Chondrocyte (in vitro differentiated cells): Measurements from ENCODE around the gene CTAG1B. TPM values are rescaled to one million over a fixed set of nuclear protein-coding genes. Genes with fewer than 3 reads are reported as not detected.
"Not testable (repeated sequence)": the region's sequence is repeated elsewhere in the genome, so short reads cannot be mapped to it uniquely, and the experiment has no call there.

Experiments
- DNase-seq: peaks from one replicate; pipeline ENCODE4 v3.0.0; 2021; ENCODE audit warnings: mixed read lengths, low spot score
- H3K27ac Mint-ChIP-seq: one replicate; pipeline ENCODE4 v1.8.0; 2021; ENCODE audit warnings: mild to moderate bottlenecking, moderate library complexity, mixed read lengths; ENCODE audit not compliant: unreplicated experiment
- H3K27me3 Mint-ChIP-seq: 2 replicates; pipeline ENCODE4 v1.8.0; 2021; ENCODE audit warnings: low read depth, mixed read lengths
- H3K36me3 Mint-ChIP-seq: 2 replicates; pipeline ENCODE4 v1.8.0; 2021; ENCODE audit warnings: low read depth, mixed read lengths
- H3K4me1 Mint-ChIP-seq: 2 replicates; pipeline ENCODE4 v1.8.0; 2021; ENCODE audit warnings: low read depth, mild to moderate bottlenecking, mixed read lengths
- H3K4me3 Mint-ChIP-seq: one replicate; pipeline ENCODE4 v1.8.0; 2021; ENCODE audit warnings: mild to moderate bottlenecking, moderate library complexity, mixed read lengths; ENCODE audit not compliant: unreplicated experiment
- H3K9me3 Mint-ChIP-seq: 2 replicates; pipeline ENCODE4 v1.8.0; 2021; ENCODE audit warnings: low read depth, mixed read lengths
- total RNA-seq: library from RNA; stranded (reverse); gene quantifications from 3 replicates; pipeline ENCODE4 v1.2.1, GENCODE V29; 2021

The CTAG1B gene
- total RNA-seq, 1 donor from 2014 or later: not detected

DNA sequence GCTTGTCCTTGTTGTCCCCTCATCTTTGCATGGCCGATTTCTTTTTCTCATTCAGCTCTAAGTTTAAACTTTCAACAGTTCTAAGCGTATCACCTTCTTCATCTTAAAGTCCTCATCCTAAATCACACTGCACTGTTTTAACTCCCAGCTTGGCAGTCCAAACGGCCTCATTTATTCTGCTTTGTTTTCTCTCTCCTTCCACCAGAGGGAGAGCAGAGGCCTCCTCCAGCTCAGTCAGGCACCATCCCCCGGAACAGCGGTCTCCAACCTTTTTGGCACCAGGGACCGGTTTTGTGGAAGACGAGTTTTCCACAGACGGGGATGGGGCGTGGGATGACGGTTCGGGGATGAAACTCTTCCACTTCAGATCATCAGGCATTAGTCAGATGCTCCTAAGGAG lies 48.7 kb downstream of the CTAG1B start:
- H3K36me3 Mint-ChIP-seq, H3K9me3 Mint-ChIP-seq, H3K27ac Mint-ChIP-seq, H3K27me3 Mint-ChIP-seq, H3K4me3 Mint-ChIP-seq, H3K4me1 Mint-ChIP-seq, DNase-seq: not testable (repeated sequence)

Other genes starting within 250 kb of the CTAG1B start
- gene FLNA, start 244.6 kb downstream of the CTAG1B start, total RNA-seq: 1,923 to 4,327 TPM (median 4,325 TPM) in 3 replicates
- gene EMD, start 240.0 kb downstream of the CTAG1B start, total RNA-seq: 66.3 to 81.7 TPM (median 81.1 TPM) in 3 replicates
- 1,847 to 2,160 TPM (median 2,120 TPM) in 3 replicates for gene RPL10, start 220.9 kb downstream of the CTAG1B start, total RNA-seq
- 39.4 to 44.5 TPM (median 40.8 TPM) in 3 replicates for gene DNASE1L1, start 210.0 kb downstream of the CTAG1B start, total RNA-seq
- gene TAFAZZIN, start 207.7 kb downstream of the CTAG1B start, total RNA-seq: 33.4 to 39.1 TPM (median 38.7 TPM) in 3 replicates
- 132 to 139 TPM (median 136 TPM) in 3 replicates for gene ATP6AP1, start 190.6 kb downstream of the CTAG1B start, total RNA-seq
- 147 to 159 TPM (median 152 TPM) in 3 replicates for gene GDI1, start 182.1 kb downstream of the CTAG1B start, total RNA-seq
- 98.3 to 108 TPM (median 106 TPM) in 3 replicates for gene FAM50A, start 175.1 kb downstream of the CTAG1B start, total RNA-seq
- 187 to 212 TPM (median 205 TPM) in 3 replicates for gene PLXNA3, start 161.0 kb downstream of the CTAG1B start, total RNA-seq
- 17.7 to 25.4 TPM (median 19.8 TPM) in 3 replicates for gene LAGE3, start 140.0 kb downstream of the CTAG1B start, total RNA-seq
- gene UBL4A, start 132.7 kb downstream of the CTAG1B start, total RNA-seq: 20.8 to 21.2 TPM (median 20.8 TPM) in 3 replicates
- 26.8 to 28.9 TPM (median 28.9 TPM) in 3 replicates for gene SLC10A3, start 128.7 kb downstream of the CTAG1B start, total RNA-seq
- gene FAM3A, start 103.0 kb downstream of the CTAG1B start, total RNA-seq: 35.7 to 38.5 TPM (median 36.5 TPM) in 3 replicates
- gene G6PD, start 72.4 kb downstream of the CTAG1B start, total RNA-seq: 63.9 to 165 TPM (median 67.6 TPM) in 3 replicates
- gene IKBKG, start 71.7 kb downstream of the CTAG1B start, total RNA-seq: 21.6 to 28.3 TPM (median 22.4 TPM) in 3 replicates
- not detected in 3 replicates for gene CTAG1A, start 34.1 kb downstream of the CTAG1B start, total RNA-seq
- gene CTAG2, start 34.3 kb upstream of the CTAG1B start, total RNA-seq: not detected in 3 replicates
- gene GAB3, start 131.8 kb upstream of the CTAG1B start, total RNA-seq: 2.0 to 2.4 TPM (median 2.2 TPM) in 3 replicates
- 31.1 to 38.1 TPM (median 31.2 TPM) in 3 replicates for gene DKC1, start 143.6 kb upstream of the CTAG1B start, total RNA-seq
- gene MPP1, start 186.2 kb upstream of the CTAG1B start, total RNA-seq: 9.0 to 14.2 TPM (median 13.3 TPM) in 3 replicates
- gene SMIM9, start 215.4 kb upstream of the CTAG1B start, total RNA-seq: not detected in 3 replicates